HCT116 (cell line): ENCODE results near the gene PLD6. TPM values are rescaled to one million over a fixed set of nuclear protein-coding genes. Genes with fewer than 3 reads are reported as not detected.

Source experiments
- ATAC-seq: fragments of 200-7000 bp; cut with Tn5 transposase; 2 replicates; pipeline ENCODE4 v1.9.1; 2020; ENCODE audit warnings: mild to moderate bottlenecking, moderate library complexity
- BruUV-seq: library from RNA; stranded (reverse); fragments of 400-500 nt; replicated peaks from 2 replicates; lab custom pipeline; 2021; lab: Mats Ljungman, UMichigan
- CTCF ChIA-PET: fragments of 300-600 bp; sonication (Branson Sonifier 250); formaldehyde crosslinking; loops from one replicate; lab custom pipeline; 2021; ENCODE audit warnings: antibody characterized with exemption; lab: Charles Lee
- POLR2A ChIA-PET: fragments of 300-600, 350-600 bp; sonication (Branson Sonifier 250); formaldehyde crosslinking; loops from one replicate; lab custom pipeline; 2021; ENCODE audit warnings: antibody characterized with exemption; lab: Charles Lee
- RAD21 ChIA-PET, 2 experiments: fragments of 300-600 bp; sonication (Branson Sonifier 250); formaldehyde crosslinking; loops; one replicate each; lab custom pipeline; 2023; ENCODE audit warnings: low total read pairs in 2 of 2; ENCODE audit not compliant: uncharacterized antibody in 2 of 2, unreplicated experiment in 2 of 2, low non-redundant PET in 1 of 2; lab: Charles Lee
- DNase-seq: peaks from one replicate; pipeline ENCODE4 v3.0.0-alpha.2; 2010; ENCODE audit warnings: low read depth, low spot score
- H2AFZ ChIP-seq: fragments of 200-600 bp; shearing (Covaris generic), sonication (generic); 2 replicates; pipeline ENCODE4 v1.6.1; 2017; ENCODE audit warnings: low read depth, mixed run types, mixed read lengths, antibody characterized with exemption, low read length; ENCODE audit not compliant: poor library complexity, severe bottlenecking
- H3K27ac ChIP-seq: 2 replicates; pipeline ENCODE4 v1.5.1; 2012; ENCODE audit warnings: low read depth, low read length
- H3K27me3 ChIP-seq: fragments of 200-600 bp; sonication (generic); 2 replicates; pipeline ENCODE4 v1.6.1; 2016; ENCODE audit warnings: mixed run types, low read length, mixed read lengths; ENCODE audit not compliant: insufficient read depth
- H3K36me3 ChIP-seq, 2 experiments: fragments of 200-500 bp in 1 of 2; fragments of 200-600 bp in 1 of 2; sonication (Bioruptor generic) in 1 of 2; sonication (generic) in 1 of 2; 2 replicates each; pipeline versions ENCODE4 v1.5.1 to v1.6.1; 2014 to 2016; ENCODE audit warnings: low read length in 2 of 2, inconsistent platforms in 1 of 2, mixed read lengths in 1 of 2, mixed run types in 1 of 2; ENCODE audit not compliant: insufficient read depth in 2 of 2, control insufficient read depth in 1 of 2
- H3K4me1 ChIP-seq, 2 experiments: fragments of 200-600 bp in 1 of 2; sonication (generic) in 1 of 2; 2 replicates each; pipeline versions ENCODE4 v1.5.1 to v1.6.1; 2012 to 2017; ENCODE audit warnings: low read length in 2 of 2, inconsistent platforms in 1 of 2, mild to moderate bottlenecking in 1 of 2, mixed read lengths in 1 of 2, mixed run types in 1 of 2, moderate library complexity in 1 of 2; ENCODE audit not compliant: insufficient read depth in 2 of 2, control insufficient read depth in 1 of 2
- H3K4me2 ChIP-seq: fragments of 200-600 bp; sonication (generic); 2 replicates; pipeline ENCODE4 v1.6.1; 2017; ENCODE audit warnings: mixed run types, low read length, mixed read lengths
- H3K4me3 ChIP-seq, 2 experiments: fragments of 200-600 bp in 1 of 2; sonication (generic) in 1 of 2; replicated peaks in 1 of 2; 2 replicates each; pipeline ENCODE4 v1.5.1; 2011 to 2016; ENCODE audit warnings: low read length in 2 of 2, control low read depth in 1 of 2, low read depth in 1 of 2, mild to moderate bottlenecking in 1 of 2, mixed read lengths in 1 of 2, mixed run types in 1 of 2
- H3K79me2 ChIP-seq: fragments of 200-600 bp; sonication (generic); 2 replicates; pipeline ENCODE4 v1.6.1; 2017; ENCODE audit warnings: mild to moderate bottlenecking, mixed run types, low read length, moderate library complexity, mixed read lengths; ENCODE audit not compliant: insufficient read depth
- H3K9ac ChIP-seq: fragments of 200-600 bp; sonication (generic); 2 replicates; pipeline ENCODE4 v1.6.1; 2016; ENCODE audit warnings: low read length, mixed read lengths
- H3K9me2 ChIP-seq: fragments of 200-600 bp; sonication (generic), shearing (Covaris generic); 2 replicates; pipeline ENCODE4 v1.6.1; 2017; ENCODE audit warnings: mixed run types, mild to moderate bottlenecking, moderate library complexity; ENCODE audit not compliant: insufficient read depth
- H3K9me3 ChIP-seq, 2 experiments: fragments of 200-500 bp in 1 of 2; fragments of 200-600 bp in 1 of 2; sonication (Bioruptor generic) in 1 of 2; sonication (generic) in 1 of 2; 2 replicates each; pipeline ENCODE4 v1.6.1; 2014 to 2017; ENCODE audit warnings: low read length in 2 of 2, mixed read lengths in 2 of 2, inconsistent platforms in 1 of 2, low read depth in 1 of 2, mild to moderate bottlenecking in 1 of 2, mixed run types in 1 of 2, moderate library complexity in 1 of 2; ENCODE audit not compliant: control insufficient read depth in 1 of 2, insufficient read depth in 1 of 2
- H4K20me1 ChIP-seq: fragments of 200-600 bp; sonication (generic), shearing (Covaris generic); 2 replicates; pipeline ENCODE4 v1.6.1; 2017; ENCODE audit warnings: mixed run types, mild to moderate bottlenecking, moderate library complexity; ENCODE audit not compliant: insufficient read depth
- CEBPB ChIP-seq: IDR thresholded peaks from 2 replicates; pipeline ENCODE4 v1.6.1; 2012; ENCODE audit warnings: low read depth
- CTCF ChIP-seq, 3 experiments: fragments of 200-600 bp in 1 of 3; sonication (generic) in 1 of 3; IDR thresholded peaks in 2 of 3; conservative IDR thresholded peaks in 1 of 3; 2 replicates each; pipeline ENCODE4 v1.5.1; 2012 to 2017; ENCODE audit warnings: low read depth in 2 of 3, low read length in 2 of 3, antibody characterized with exemption in 1 of 3, borderline replicate concordance in 1 of 3, control low read depth in 1 of 3, mild to moderate bottlenecking in 1 of 3, mixed read lengths in 1 of 3, mixed run types in 1 of 3, moderate library complexity in 1 of 3; ENCODE audit not compliant: insufficient read depth in 1 of 3
- EGR1 ChIP-seq: IDR thresholded peaks from 2 replicates; pipeline ENCODE4 v1.6.1; 2012; ENCODE audit warnings: low read depth
- ELF1 ChIP-seq: IDR thresholded peaks from 2 replicates; pipeline ENCODE4 v1.6.1; 2012; ENCODE audit warnings: low read depth, borderline replicate concordance
- EZH2phosphoT487 ChIP-seq: fragments of 200-600 bp; IDR thresholded peaks from 2 replicates; pipeline ENCODE4 v1.6.1; 2018; ENCODE audit warnings: antibody characterized with exemption, borderline replicate concordance
- POLR2A ChIP-seq: IDR thresholded peaks from 2 replicates; pipeline ENCODE4 v1.7.0; 2011; ENCODE audit warnings: borderline replicate concordance; ENCODE audit not compliant: insufficient read depth, insufficient read length; ENCODE audit errors: extremely low read depth
- SIN3A ChIP-seq: IDR thresholded peaks from 2 replicates; pipeline ENCODE4 v1.6.1; 2012; ENCODE audit warnings: low read depth
- TCF7L2 ChIP-seq: IDR thresholded peaks from 2 replicates; pipeline ENCODE4 v1.7.0; 2011; ENCODE audit warnings: borderline replicate concordance, inconsistent platforms; ENCODE audit not compliant: insufficient read depth, insufficient read length; ENCODE audit errors: extremely low read depth
- YY1 ChIP-seq: IDR thresholded peaks from 2 replicates; pipeline ENCODE4 v1.6.1; 2011; ENCODE audit warnings: low read length, low read depth, moderate library complexity, mild to moderate bottlenecking; ENCODE audit not compliant: insufficient replicate concordance; ENCODE audit errors: extremely low read depth
- ZFX ChIP-seq: fragments of 450-650 bp; IDR thresholded peaks from 2 replicates; pipeline ENCODE4 v1.6.1; 2017
- ZNF274 ChIP-seq: fragments of 200-500 bp; sonication (Bioruptor generic); IDR thresholded peaks from 2 replicates; pipeline ENCODE4 v1.6.1; 2014; ENCODE audit warnings: mild to moderate bottlenecking, low read depth, low read length, inconsistent platforms
- intact Hi-C: fragments of 100-400 bp; cut with micrococcal nuclease; formaldehyde crosslinking; loops from 2 replicates; pipeline ENCODE4 v1.10.0; 2022
- total RNA-seq: library from RNA; stranded (reverse); gene quantifications from one replicate; pipeline ENCODE4 v1.2.1, GENCODE V29; 2021; ENCODE audit not compliant: unreplicated experiment

PLD6 gene
- total RNA-seq, 1 experiment from 2014 or later: 15.6 TPM

DNA sequence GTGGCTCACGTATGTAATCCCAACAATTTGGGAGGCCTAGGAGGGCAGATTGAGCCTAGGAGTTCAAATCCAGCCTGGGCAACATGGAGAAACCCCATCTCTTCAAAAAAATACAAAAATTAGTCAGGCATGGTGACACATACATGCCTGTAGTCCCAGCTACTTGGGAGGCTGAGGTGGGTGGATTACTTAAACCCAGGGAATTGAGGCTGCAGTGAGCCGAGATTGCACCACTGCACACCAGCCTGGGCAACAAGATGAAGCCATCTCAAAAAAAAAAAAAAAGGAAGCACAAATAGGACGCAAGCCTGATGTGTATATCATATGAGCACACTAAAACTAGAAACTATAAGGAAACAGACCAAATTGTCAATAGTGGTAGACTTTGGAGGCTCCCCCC lies 47.9 kb upstream of the PLD6 start (continued):
- TF ChIP-seq ZFX: no peak
- TF ChIP-seq YY1: no peak
- no peak for TF ChIP-seq SIN3A
- TF ChIP-seq EZH2phosphoT487: no peak
- TF ChIP-seq TCF7L2: no peak

DNA sequence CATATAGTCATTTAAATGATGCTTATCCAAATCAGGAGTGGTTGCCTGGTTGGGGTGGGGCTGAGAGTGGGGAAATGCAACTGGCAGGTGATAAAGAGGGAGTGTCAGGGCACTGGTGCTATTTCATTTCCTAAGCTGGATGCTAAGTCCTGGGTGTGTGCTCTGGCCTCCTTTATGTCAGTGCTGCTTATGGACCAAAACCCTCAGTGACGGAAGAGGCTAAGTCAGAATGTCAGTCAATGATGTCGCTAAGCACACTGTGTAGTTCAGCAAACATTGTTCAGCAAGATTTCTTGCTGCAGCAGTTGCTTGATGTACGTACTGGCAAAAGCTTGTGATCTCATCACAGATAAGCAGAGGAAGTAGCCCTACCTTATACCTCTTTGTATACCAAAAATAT lies 47.3 kb upstream of the PLD6 start:
- Histone ChIP-seq H3K4me3 (no peak overlapping the region), H3K27me3 (no peaks in the 10 kb centered on the region), H3K9me3 (no peaks in the 10 kb centered on the region), H3K4me2 (no peak overlapping the region), H3K4me1 (no peaks in the 10 kb centered on the region), H3K79me2 (peaks cover 3% of the 10 kb centered on the region; the same call in 1 of the 2 replicates), H3K9ac (no peak overlapping the region), H4K20me1 (no peaks in the 10 kb centered on the region), H3K9me2 (no peaks in the 10 kb centered on the region), H3K27ac (no peak overlapping the region), H2AFZ (no peak overlapping the region), H3K36me3 (peaks cover 33 to 43% of the 10 kb centered on the region in 2 experiments; a peak in 3 of 4 replicates)
- no TSS peak for BruUV-seq
- intact Hi-C loops: no loop called here
- ATAC-seq: no peak
- no peak for TF ChIP-seq POLR2A
- TF ChIP-seq SIN3A: no peak
- TF ChIP-seq TCF7L2: no peak
- POLR2A ChIA-PET: no interaction called here
- CTCF ChIA-PET: no interaction called here
- no peak for DNase-seq
- RAD21 ChIA-PET: no interaction called here

DNA sequence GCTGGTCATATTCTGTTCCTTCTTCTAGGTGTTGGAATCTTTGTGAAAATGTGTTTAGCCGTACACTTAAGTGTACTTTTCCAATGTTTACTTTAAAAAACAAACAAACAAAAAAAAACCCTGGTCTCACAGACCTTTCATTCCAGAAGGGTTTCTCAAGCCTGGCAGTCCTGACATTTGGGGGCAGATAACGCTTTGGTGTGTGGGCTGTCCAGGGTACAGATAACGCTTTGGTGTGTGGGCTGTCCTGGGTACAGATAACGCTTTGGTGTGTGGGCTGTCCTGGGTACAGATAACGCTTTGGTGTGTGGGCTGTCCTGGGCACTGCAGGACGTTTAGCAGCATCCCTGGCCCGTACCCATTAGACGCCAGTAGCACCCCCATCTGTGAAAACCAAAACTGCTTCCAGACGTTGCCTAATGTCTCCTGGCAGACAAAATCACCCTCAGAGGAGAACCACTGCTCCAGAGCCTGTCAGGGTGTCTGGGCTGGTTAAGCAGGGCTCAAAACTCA lies 46.1 kb upstream of the PLD6 start:
- POLR2A ChIA-PET: no interaction called here
- no peaks in the 10 kb centered on the region; the same call in 1 of the 2 replicates for H3K79me2 ChIP-seq
- H3K4me2 ChIP-seq: no peak overlapping the region
- no peak overlapping the region for H2AFZ ChIP-seq
- no peak for ATAC-seq
- TF ChIP-seq ZNF274 (no peak), EGR1 (no peak), CEBPB (no peak), ZFX (no peak), CTCF (IDR thresholded peaks at IDR 0.05 in 2 of 3, conservative IDR thresholded peaks at IDR 0.05 in 1 of 3; ENCODE audit: borderline replicate concordance in 1 of 3, insufficient read depth in 1 of 3, low read depth in 2 of 3, low read length in 2 of 3) (no peak), ELF1 (no peak)
- DNase-seq: no peak
- intact Hi-C loops: no loop called here
- CTCF ChIA-PET: no interaction called here
- no peak overlapping the region for H3K9ac ChIP-seq
- peaks cover 37 to 47% of the 10 kb centered on the region in 2 experiments; a peak in 3 of 4 replicates for H3K36me3 ChIP-seq
- H3K27me3 ChIP-seq: no peaks in the 10 kb centered on the region
- RAD21 ChIA-PET: no interaction called here
- no peaks in the 10 kb centered on the region for H3K9me2 ChIP-seq
- no peaks in the 10 kb centered on the region for H4K20me1 ChIP-seq
- no peaks in the 10 kb centered on the region for H3K4me1 ChIP-seq
- H3K9me3 ChIP-seq: no peaks in the 10 kb centered on the region
- H3K27ac ChIP-seq: no peak overlapping the region
- BruUV-seq: no TSS peak
- H3K4me3 ChIP-seq: no peak overlapping the region
